SKM-1 (cell line): ENCODE measurements around the gene MSL3B.
"Not testable (repeated sequence)": the region's sequence is repeated elsewhere in the genome, so short reads cannot be mapped to it uniquely, and the experiment has no call there.

Source experiments
- DNase-seq: peaks from one replicate; lab custom pipeline; 2025; ENCODE audit not compliant: unreplicated experiment; lab: John Stamatoyannopoulos, UW

MSL3B gene

GRCh38 chr2:233867993-233868532 is at the start of gene MSL3B:
MSL3B (minus strand) TSS chr2:233868386.
- no peak for DNase-seq

- DNase-seq: no peak
Measured at GRCh38 chr2:233917116-233917515, 48.9 kb upstream of the MSL3B start, which contains the start of gene TRPM8. TRPM8 (plus strand) TSS chr2:233917373; CDS start chr2:233926538, 9,165 bp downstream.

- DNase-seq: no peak
Measured at GRCh38 chr2:233915128-233915527, 46.9 kb upstream of the MSL3B start.

- DNase-seq: no peak
Measured at GRCh38 chr2:233912691-233913423, 44.7 kb upstream of the MSL3B start.

GRCh38 chr2:233907627-233908026 is 39.4 kb upstream of the MSL3B start:
- no peak for DNase-seq

GRCh38 chr2:233905945-233906344 is 37.8 kb upstream of the MSL3B start:
- no peak for DNase-seq

GRCh38 chr2:233901884-233902283 is 33.7 kb upstream of the MSL3B start:
- DNase-seq: no peak

GRCh38 chr2:233901367-233901766 is 33.2 kb upstream of the MSL3B start:
- no peak for DNase-seq

- not testable (repeated sequence) for DNase-seq
Measured at GRCh38 chr2:233896253-233896652, 28.1 kb upstream of the MSL3B start.

- no peak for DNase-seq
Measured at GRCh38 chr2:233892793-233893192, 24.6 kb upstream of the MSL3B start.

GRCh38 chr2:233882353-233882752 is 14.2 kb upstream of the MSL3B start:
- no peak for DNase-seq

GRCh38 chr2:233872125-233872524 is 3.9 kb upstream of the MSL3B start:
- DNase-seq: not testable (repeated sequence)

- no peak for DNase-seq
Measured at GRCh38 chr2:233871432-233871831, 3.2 kb upstream of the MSL3B start.

GRCh38 chr2:233866479-233866878 is 1.7 kb downstream of the MSL3B start:
- DNase-seq: no peak

GRCh38 chr2:233865838-233866237 is 2.3 kb downstream of the MSL3B start:
- DNase-seq: no peak

- no peak for DNase-seq
Measured at GRCh38 chr2:233862261-233862768, 5.9 kb downstream of the MSL3B start.

GRCh38 chr2:233858331-233858730 is 9.9 kb downstream of the MSL3B start:
- DNase-seq: no peak

- peak; percentile 14 for DNase-seq
Measured at GRCh38 chr2:233857511-233858141, 10.6 kb downstream of the MSL3B start.

GRCh38 chr2:233856184-233856583 is 12.0 kb downstream of the MSL3B start:
- DNase-seq: no peak

- DNase-seq: no peak
Measured at GRCh38 chr2:233855345-233855744, 12.8 kb downstream of the MSL3B start.

GRCh38 chr2:233854241-233854981 is 13.8 kb downstream of the MSL3B start, which contains the start of gene HJURP:
HJURP (minus strand) TSS chr2:233854535; CDS start chr2:233854500, 35 bp downstream.
- peak; percentile 93 for DNase-seq
